Posterior cingulate gyrus (tissue), 11 donors: ENCODE data around the gene ANKRD11.
"Not testable (repeated sequence)": the region's sequence is repeated elsewhere in the genome, so short reads cannot be mapped to it uniquely, and the experiment has no call there.

Experiments
- DNase-seq, 10 donors: peaks; one replicate each; pipeline versions ENCODE4 v3.0.0 to v3.0.0-alpha.2; 2020 to 2021; ENCODE audit warnings: mixed read lengths in 3 of 10
- intact Hi-C: fragments of 100-400 bp; cut with DNase I; formaldehyde crosslinking; loops from one replicate; pipeline ENCODE4 v1.15.1; 2023

ANKRD11 gene

GRCh38 chr16:89374393-89374960 lies 115.9 kb downstream of the ANKRD11 start:
- peak in 8 of 10 donors; percentile 50 to 93 (median 57) for DNase-seq
- intact Hi-C loops, result loop anchor here (5.0 kb wide), 1 partner anchor 37 kb away; no protein-coding TSS in a partner anchor

GRCh38 chr16:89373355-89374110 lies 116.8 kb downstream of the ANKRD11 start:
- intact Hi-C loops, result loop anchor here (5.0 kb wide), 1 partner anchor 36 kb away; no protein-coding TSS in a partner anchor
- DNase-seq, result peak in 7 of 10 donors; percentile 44 to 89 (median 58)

GRCh38 chr16:89371968-89372634 lies 118.3 kb downstream of the ANKRD11 start:
- DNase-seq, result peak in 2 of 10 donors; percentile 79 to 81
- intact Hi-C loops, result loop anchor here (5.0 kb wide), 1 partner anchor 35 kb away; no protein-coding TSS in a partner anchor

GRCh38 chr16:89371386-89371785 lies 119.0 kb downstream of the ANKRD11 start:
- intact Hi-C loops, result loop anchor here (5.0 kb wide), 1 partner anchor 34 kb away; no protein-coding TSS in a partner anchor
- DNase-seq, result peak in 2 of 10 donors; percentile 32 to 70

GRCh38 chr16:89370601-89371000 lies 119.8 kb downstream of the ANKRD11 start:
- DNase-seq, result peak in 2 of 10 donors; percentile 56 to 66
- intact Hi-C loops, result loop anchor here (5.0 kb wide), 1 partner anchor 33 kb away; no protein-coding TSS in a partner anchor

- intact Hi-C loops, result loop anchor here (5.0 kb wide), 1 partner anchor 33 kb away; no protein-coding TSS in a partner anchor
- DNase-seq, result peak in 2 of 10 donors; percentile 29 to 70
Observed at GRCh38 chr16:89370081-89370511, 120.3 kb downstream of the ANKRD11 start.

GRCh38 chr16:89369266-89369895 lies 121.0 kb downstream of the ANKRD11 start:
- peak in 3 of 10 donors; percentile 42 to 88 (median 75) for DNase-seq
- intact Hi-C loops, result no loop called here

GRCh38 chr16:89368604-89369249 lies 121.6 kb downstream of the ANKRD11 start:
- intact Hi-C loops, result no loop called here
- peak in 2 of 10 donors; percentile 24 to 60 for DNase-seq

GRCh38 chr16:89367538-89367915 lies 122.8 kb downstream of the ANKRD11 start:
- peak in 1 of 10 donors; percentile 50 for DNase-seq

GRCh38 chr16:89366561-89367537 lies 123.5 kb downstream of the ANKRD11 start:
- intact Hi-C loops, result no loop called here
- DNase-seq, result peak in 4 of 10 donors; percentile 16 to 87 (median 52)

More at GRCh38 chr16:89367538-89367915, 122.8 kb downstream of the ANKRD11 start:
- intact Hi-C loops, result no loop called here

- intact Hi-C loops, result no loop called here
- DNase-seq, result no peak
Observed at GRCh38 chr16:89365996-89366395, 124.4 kb downstream of the ANKRD11 start.

- peak in 1 of 10 donors; percentile 55 for DNase-seq
- intact Hi-C loops, result no loop called here
Observed at GRCh38 chr16:89365044-89365467, 125.3 kb downstream of the ANKRD11 start.

- DNase-seq, result peak in 5 of 10 donors; percentile 16 to 89 (median 51)
- intact Hi-C loops, result no loop called here
Observed at GRCh38 chr16:89364606-89365005, 125.8 kb downstream of the ANKRD11 start.

GRCh38 chr16:89363621-89364393 lies 126.6 kb downstream of the ANKRD11 start:
- intact Hi-C loops, result no loop called here
- peak in 3 of 10 donors; percentile 16 to 77 (median 16) for DNase-seq

GRCh38 chr16:89362540-89363223 lies 127.7 kb downstream of the ANKRD11 start:
- DNase-seq, intact Hi-C loops: not testable (repeated sequence)

GRCh38 chr16:89361751-89362539 lies 128.4 kb downstream of the ANKRD11 start:
- DNase-seq, result peak in 3 of 10 donors; percentile 39 to 89 (median 58)
- intact Hi-C loops, result no loop called here
